Right lung (tissue), 5 donors: ENCODE measurements around the gene MTG2. TPM values are rescaled to one million over a fixed set of nuclear protein-coding genes. Genes with fewer than 3 reads are reported as not detected.

Experiments
- DNase-seq, 2 donors: peaks; one replicate each; pipeline ENCODE4 v3.0.0-alpha.2; 2013
- polyA plus RNA-seq, 5 donors: library from polyadenylated mRNA; unstranded; fragments of 120-200 nt; gene quantifications; one replicate each; pipeline versions ENCODE4 v1.2.1 to v1.2.3, GENCODE V29; 2013; ENCODE audit warnings: inconsistent platforms in 1 of 5, low replicate concordance in 1 of 5; ENCODE audit not compliant: insufficient read length in 5 of 5, insufficient read depth in 1 of 5

MTG2 gene
- polyA plus RNA-seq, 5 donors: 25.1 to 37.7 (median 32.4) TPM

GRCh38 chr20:62181808-62182207 is 1.0 kb upstream of the MTG2 start:
- DNase-seq: no peak

GRCh38 chr20:62183426-62184142 is 756 bp downstream of the MTG2 start:
- DNase-seq: no peak

- no peak for DNase-seq
Observed at GRCh38 chr20:62186096-62186426, 3.2 kb downstream of the MTG2 start.

- no peak for DNase-seq
Observed at GRCh38 chr20:62186887-62187866, 4.3 kb downstream of the MTG2 start.

- DNase-seq: no peak
Observed at GRCh38 chr20:62190639-62191411, 8.0 kb downstream of the MTG2 start.

- DNase-seq: no peak
Observed at GRCh38 chr20:62191781-62192559, 9.1 kb downstream of the MTG2 start.

- no peak for DNase-seq
Observed at GRCh38 chr20:62192635-62193034, 9.8 kb downstream of the MTG2 start.

- DNase-seq: no peak
Observed at GRCh38 chr20:62193079-62194025, 10.5 kb downstream of the MTG2 start.

GRCh38 chr20:62195075-62195405 is 12.2 kb downstream of the MTG2 start:
- DNase-seq: no peak

- DNase-seq: no peak
Observed at GRCh38 chr20:62195736-62196135, 12.9 kb downstream of the MTG2 start.

- DNase-seq: no peak
Observed at GRCh38 chr20:62196286-62196685, 13.5 kb downstream of the MTG2 start.

- DNase-seq: no peak
Observed at GRCh38 chr20:62197311-62197710, 14.5 kb downstream of the MTG2 start.

- no peak for DNase-seq
Observed at GRCh38 chr20:62197801-62198200, 15.0 kb downstream of the MTG2 start.

GRCh38 chr20:62198496-62198895 is 15.7 kb downstream of the MTG2 start:
- no peak for DNase-seq

GRCh38 chr20:62198931-62199330 is 16.1 kb downstream of the MTG2 start:
- no peak for DNase-seq

GRCh38 chr20:62200491-62201172 is 17.8 kb downstream of the MTG2 start:
- DNase-seq: no peak

- no peak for DNase-seq
Observed at GRCh38 chr20:62201173-62202082, 18.6 kb downstream of the MTG2 start.

GRCh38 chr20:62202083-62202395 is 19.2 kb downstream of the MTG2 start:
- DNase-seq: no peak
